KMS-11 (cell line): ENCODE results near the gene ASB12.

Experiments
- H2AFZ ChIP-seq: fragments of 200-600 bp; sonication (generic); 2 replicates; pipeline ENCODE4 v1.6.1; 2016; ENCODE audit warnings: antibody characterized with exemption, mixed run types, low read depth
- H3K27ac ChIP-seq: fragments of 200-600 bp; sonication (generic); 2 replicates; pipeline ENCODE4 v1.6.1; 2016; ENCODE audit warnings: mild to moderate bottlenecking, mixed run types
- H3K27me3 ChIP-seq: fragments of 200-600 bp; sonication (generic); 2 replicates; pipeline ENCODE4 v1.6.1; 2017; ENCODE audit warnings: mild to moderate bottlenecking, low read depth, mixed run types, moderate library complexity; ENCODE audit not compliant: insufficient read depth
- H3K36me3 ChIP-seq: fragments of 200-600 bp; sonication (generic); 2 replicates; pipeline ENCODE4 v1.6.1; 2017; ENCODE audit warnings: mild to moderate bottlenecking, mixed run types; ENCODE audit not compliant: insufficient read depth
- H3K4me1 ChIP-seq: fragments of 200-600 bp; sonication (generic); 2 replicates; pipeline ENCODE4 v1.6.1; 2016; ENCODE audit warnings: mild to moderate bottlenecking, low read depth, mixed run types; ENCODE audit not compliant: poor library complexity, severe bottlenecking
- H3K4me2 ChIP-seq: fragments of 200-600 bp; sonication (generic); 2 replicates; pipeline ENCODE4 v1.7.0; 2016; ENCODE audit warnings: mild to moderate bottlenecking, mixed run types
- H3K4me3 ChIP-seq: fragments of 200-600 bp; sonication (generic); IDR thresholded peaks from 2 replicates; pipeline ENCODE4 v1.6.1; 2017; ENCODE audit warnings: low read depth, low read length, mixed read lengths; ENCODE audit not compliant: insufficient read depth
- H3K79me2 ChIP-seq: fragments of 200-600 bp; sonication (generic); 2 replicates; pipeline ENCODE4 v1.6.1; 2016; ENCODE audit warnings: low read depth, mixed run types; ENCODE audit not compliant: insufficient read depth
- H3K9ac ChIP-seq: fragments of 200-600 bp; sonication (generic); 2 replicates; pipeline ENCODE4 v1.6.1; 2016; ENCODE audit warnings: mild to moderate bottlenecking, mixed run types
- H4K20me1 ChIP-seq: fragments of 200-600 bp; sonication (generic); 2 replicates; pipeline ENCODE4 v1.6.1; 2016; ENCODE audit warnings: mild to moderate bottlenecking, mixed run types; ENCODE audit not compliant: insufficient read depth
- CTCF ChIP-seq: fragments of 200-600 bp; sonication (generic); conservative IDR thresholded peaks from 2 replicates; pipeline ENCODE4 v1.6.1; 2017; ENCODE audit warnings: low read depth, mild to moderate bottlenecking, antibody characterized with exemption, low read length, moderate library complexity, mixed read lengths

Gene ASB12

GRCh38 chrX:64190136-64190740 is 40.2 kb downstream of the ASB12 start:
- Histone ChIP-seq H3K79me2 (no peaks in the 10 kb centered on the region), H3K4me2 (no peak overlapping the region), H2AFZ (no peak overlapping the region), H3K9ac (no peak overlapping the region), H3K4me3 (no peak overlapping the region), H3K27ac (no peak overlapping the region), H3K4me1 (no peaks in the 10 kb centered on the region), H3K36me3 (no peaks in the 10 kb centered on the region; the same call in 1 of the 2 replicates), H3K27me3 (no peaks in the 10 kb centered on the region), H4K20me1 (no peaks in the 10 kb centered on the region)
- no peak for TF ChIP-seq CTCF

- no peak for TF ChIP-seq CTCF
Observed at GRCh38 chrX:64188901-64189300, 41.5 kb downstream of the ASB12 start.

GRCh38 chrX:64187762-64188150 is 42.7 kb downstream of the ASB12 start:
- TF ChIP-seq CTCF, result no peak
- no peaks in the 10 kb centered on the region for H4K20me1 ChIP-seq
- no peak overlapping the region for H3K4me2 ChIP-seq
- no peak overlapping the region for H3K27ac ChIP-seq
- H3K27me3 ChIP-seq, result no peaks in the 10 kb centered on the region
- H3K4me3 ChIP-seq, result no peak overlapping the region
- H3K36me3 ChIP-seq, result no peaks in the 10 kb centered on the region; the same call in 1 of the 2 replicates
- no peaks in the 10 kb centered on the region for H3K4me1 ChIP-seq
- no peak overlapping the region for H3K9ac ChIP-seq
- H3K79me2 ChIP-seq, result no peaks in the 10 kb centered on the region
- H2AFZ ChIP-seq, result no peak overlapping the region

More at GRCh38 chrX:64188901-64189300, 41.5 kb downstream of the ASB12 start:
- no peaks in the 10 kb centered on the region for H3K27me3 ChIP-seq
- no peaks in the 10 kb centered on the region; the same call in 1 of the 2 replicates for H3K36me3 ChIP-seq
- H3K79me2 ChIP-seq, result no peaks in the 10 kb centered on the region
- H3K27ac ChIP-seq, result no peak overlapping the region
- no peak overlapping the region for H3K9ac ChIP-seq
- H4K20me1 ChIP-seq, result no peaks in the 10 kb centered on the region
- H3K4me2 ChIP-seq, result no peak overlapping the region
- no peak overlapping the region for H2AFZ ChIP-seq
- no peaks in the 10 kb centered on the region for H3K4me1 ChIP-seq
- H3K4me3 ChIP-seq, result no peak overlapping the region

GRCh38 chrX:64186974-64187761 is 43.2 kb downstream of the ASB12 start:
- no peaks in the 10 kb centered on the region for H3K79me2 ChIP-seq
- TF ChIP-seq CTCF, result no peak

More at GRCh38 chrX:64186974-64187761, 43.2 kb downstream of the ASB12 start:
- no peaks in the 10 kb centered on the region for H4K20me1 ChIP-seq
- H3K27me3 ChIP-seq, result no peaks in the 10 kb centered on the region
- no peak overlapping the region for H2AFZ ChIP-seq
- H3K4me2 ChIP-seq, result no peak overlapping the region
- H3K4me1 ChIP-seq, result no peaks in the 10 kb centered on the region
- H3K9ac ChIP-seq, result no peak overlapping the region
- no peak overlapping the region for H3K4me3 ChIP-seq
- no peaks in the 10 kb centered on the region; the same call in 1 of the 2 replicates for H3K36me3 ChIP-seq
- no peak overlapping the region for H3K27ac ChIP-seq
